HG03378 (cell line): Measurements from ENCODE around the gene RAB40C.

Experiments used
- ATAC-seq: cut with Tn5 transposase; IDR thresholded peaks from one replicate; pipeline ENCODE4 v1.9.1; 2021; ENCODE audit warnings: mild to moderate bottlenecking, moderate library complexity; ENCODE audit not compliant: unreplicated experiment

RAB40C gene

DNA sequence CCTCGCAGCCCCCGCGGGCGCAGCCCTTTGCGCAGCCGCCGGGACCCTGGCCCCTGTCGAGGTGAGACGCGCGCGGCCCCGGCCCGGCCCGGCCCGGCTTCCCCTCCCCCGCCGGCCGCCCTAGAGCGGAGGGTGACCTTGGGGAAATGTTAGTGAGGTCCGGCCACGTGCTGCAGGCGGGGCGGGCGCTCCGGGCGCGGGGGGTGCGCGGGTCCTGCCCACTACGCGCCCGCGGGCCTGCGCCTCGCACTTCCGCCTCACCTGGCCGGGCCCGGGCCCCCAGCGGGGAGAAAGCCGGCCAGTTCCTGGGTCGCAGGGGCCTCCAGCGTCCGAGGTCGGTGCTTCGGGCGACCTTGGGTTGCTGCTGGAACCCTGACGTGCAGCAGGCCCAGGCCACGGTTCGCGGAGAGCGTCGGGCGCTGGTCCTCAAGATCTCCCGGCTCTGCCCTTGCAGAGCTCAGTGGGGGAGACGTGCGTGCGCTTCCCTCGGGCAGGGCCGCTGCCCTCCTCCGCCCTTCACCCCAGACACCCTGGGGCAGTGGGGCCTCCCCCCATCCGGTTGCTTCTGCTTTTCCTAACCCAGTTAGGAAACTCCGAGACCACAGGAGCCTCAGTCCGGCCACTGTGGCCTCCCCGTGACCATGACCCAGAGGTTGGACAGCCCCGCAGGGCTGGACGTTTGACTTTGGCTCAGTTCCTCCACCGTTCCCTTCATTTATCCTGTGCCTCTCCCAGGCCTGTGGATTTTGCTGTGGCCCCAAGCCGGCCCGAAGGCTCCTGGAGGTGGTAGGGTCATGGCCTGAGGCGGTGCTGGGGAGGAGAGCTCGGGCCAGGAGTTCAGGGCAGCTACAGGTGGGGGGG, 52.6 kb downstream of the RAB40C start:
- ATAC-seq, result no peak

DNA sequence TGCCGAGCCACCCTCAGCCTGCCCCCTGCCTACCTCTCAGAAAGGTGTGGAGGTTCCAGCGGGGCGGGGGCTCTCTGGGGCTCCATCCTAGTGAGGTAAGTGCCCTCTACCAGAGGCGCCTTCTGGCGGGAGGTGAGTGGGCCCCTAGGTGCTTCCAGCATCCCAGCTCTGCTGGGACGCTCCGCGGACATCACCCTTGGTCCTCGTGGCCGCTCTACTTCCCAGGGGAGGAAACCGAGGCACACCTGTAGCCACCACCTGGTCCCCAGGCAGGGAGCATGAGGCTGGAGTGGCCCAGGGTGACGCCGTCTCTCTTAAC, 53.1 kb downstream of the RAB40C start:
- ATAC-seq, result no peak

DNA sequence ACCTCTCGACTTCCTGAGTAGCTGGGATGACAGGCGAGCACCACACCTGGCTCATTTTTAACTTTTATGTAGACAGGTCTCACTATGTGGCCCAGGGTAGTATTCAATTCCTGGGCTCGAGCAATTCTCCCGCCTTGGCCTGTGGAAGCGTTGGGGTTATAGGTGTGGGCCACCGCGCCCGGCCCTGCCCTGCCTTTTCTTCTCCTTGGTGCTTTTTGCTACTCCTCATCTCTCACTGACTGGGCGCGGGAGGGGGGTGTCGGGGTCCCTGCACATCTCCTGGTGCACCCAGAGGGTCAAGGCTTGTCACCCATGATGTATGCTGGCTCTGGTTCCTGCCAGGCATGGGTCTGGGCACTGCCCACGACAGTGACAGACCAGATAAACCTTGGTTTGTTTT, 54.7 kb downstream of the RAB40C start:
- ATAC-seq, result no peak

DNA sequence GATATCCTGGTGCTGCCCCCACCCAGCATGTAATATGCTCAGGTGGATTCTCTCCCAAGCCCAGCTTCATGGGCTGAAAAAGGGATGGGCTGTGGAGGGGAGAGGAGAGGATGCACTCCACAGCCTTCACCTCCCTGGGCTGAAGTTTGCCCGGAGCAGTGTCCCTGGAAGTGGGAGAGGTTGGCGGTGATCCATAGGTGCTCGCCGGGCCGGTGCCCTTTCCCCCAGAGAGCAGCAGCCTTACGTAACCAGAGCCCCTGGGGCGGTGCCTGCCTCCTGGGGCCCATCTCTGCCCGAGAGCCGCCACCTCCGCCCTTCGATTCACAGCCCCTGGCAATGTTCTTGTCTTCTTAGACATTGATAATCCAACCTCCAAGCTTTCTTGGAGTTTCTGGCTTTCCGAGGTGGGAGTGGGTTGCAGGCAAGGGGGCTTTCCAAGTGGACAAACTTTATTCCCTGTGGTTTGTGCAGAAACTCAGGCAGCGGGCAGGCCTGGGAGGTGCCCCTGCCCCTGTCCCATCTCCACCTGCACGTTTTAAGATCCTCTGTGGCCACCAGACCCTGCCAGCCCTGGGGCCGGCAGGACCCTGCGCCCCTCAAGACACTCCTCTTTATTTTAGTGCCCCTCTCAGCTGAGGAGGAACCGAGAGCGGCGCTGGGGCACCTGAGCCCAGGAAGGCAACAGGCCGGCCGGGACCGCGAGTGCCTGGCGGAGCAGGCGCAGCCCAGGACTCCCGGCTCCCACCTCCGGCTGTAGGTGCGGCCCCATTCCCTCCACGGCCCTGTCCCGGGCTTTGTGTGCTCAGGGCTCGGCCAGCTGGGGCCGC, 56.2 kb downstream of the RAB40C start:
- no peak for ATAC-seq

DNA sequence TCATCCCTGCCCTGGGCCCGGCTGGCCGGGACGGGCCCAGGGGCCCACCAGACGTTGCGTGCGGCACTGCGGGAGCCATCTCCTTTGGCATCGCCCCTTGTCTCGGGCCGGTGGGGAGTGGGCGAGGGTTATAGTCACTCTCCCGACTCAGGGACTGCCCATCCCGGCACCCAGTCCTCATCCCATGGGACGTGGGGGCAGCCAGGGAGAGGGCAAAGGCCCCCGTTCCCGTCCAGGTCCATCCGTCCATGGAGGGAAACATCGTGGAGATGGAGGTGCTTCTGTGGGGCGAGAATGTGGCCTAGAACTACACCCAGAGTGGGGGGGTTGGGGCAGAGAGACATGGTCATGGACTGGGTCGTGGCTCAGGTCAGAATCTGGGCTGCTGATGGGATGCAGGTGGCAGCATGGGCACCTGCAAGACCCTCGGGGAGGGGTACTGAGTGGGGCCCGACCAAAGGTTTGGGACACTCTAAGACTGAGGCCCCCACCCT, 56.9 kb downstream of the RAB40C start:
- no peak for ATAC-seq

DNA sequence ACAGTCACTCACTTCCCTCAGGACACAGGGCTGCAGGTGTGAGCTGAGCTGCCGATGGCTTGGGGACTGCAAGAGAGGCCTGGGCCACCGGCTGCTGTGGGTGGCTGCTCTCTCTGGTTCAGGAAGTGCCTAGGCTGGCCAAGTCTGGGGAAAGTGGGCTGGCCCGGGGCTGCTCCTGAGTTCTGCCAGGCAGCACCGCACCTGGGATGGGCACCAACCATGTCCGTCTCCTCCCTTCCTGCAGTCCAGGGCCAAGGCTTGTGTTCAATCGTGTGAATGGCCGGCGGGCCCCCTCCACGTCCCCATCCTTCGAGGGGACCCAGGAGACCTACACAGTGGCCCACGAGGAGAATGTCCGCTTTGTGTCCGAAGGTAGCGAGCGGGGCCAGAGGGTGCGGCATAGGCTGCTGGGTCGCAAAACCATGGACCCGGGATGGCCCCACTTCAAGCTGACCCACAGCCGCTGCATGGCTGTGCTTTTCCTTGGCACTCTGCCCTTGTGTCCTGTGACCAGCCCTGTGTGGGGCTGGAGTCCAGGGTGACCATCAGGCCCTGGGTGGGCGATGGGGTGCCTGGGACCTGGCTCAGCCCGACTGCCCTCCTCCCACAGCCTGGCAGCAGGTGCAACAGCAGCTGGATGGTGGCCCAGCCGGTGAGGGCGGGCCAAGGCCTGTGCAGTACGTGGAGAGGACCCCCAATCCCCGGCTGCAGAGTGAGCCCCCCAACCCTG, 57.5 kb downstream of the RAB40C start:
- no peak for ATAC-seq

DNA sequence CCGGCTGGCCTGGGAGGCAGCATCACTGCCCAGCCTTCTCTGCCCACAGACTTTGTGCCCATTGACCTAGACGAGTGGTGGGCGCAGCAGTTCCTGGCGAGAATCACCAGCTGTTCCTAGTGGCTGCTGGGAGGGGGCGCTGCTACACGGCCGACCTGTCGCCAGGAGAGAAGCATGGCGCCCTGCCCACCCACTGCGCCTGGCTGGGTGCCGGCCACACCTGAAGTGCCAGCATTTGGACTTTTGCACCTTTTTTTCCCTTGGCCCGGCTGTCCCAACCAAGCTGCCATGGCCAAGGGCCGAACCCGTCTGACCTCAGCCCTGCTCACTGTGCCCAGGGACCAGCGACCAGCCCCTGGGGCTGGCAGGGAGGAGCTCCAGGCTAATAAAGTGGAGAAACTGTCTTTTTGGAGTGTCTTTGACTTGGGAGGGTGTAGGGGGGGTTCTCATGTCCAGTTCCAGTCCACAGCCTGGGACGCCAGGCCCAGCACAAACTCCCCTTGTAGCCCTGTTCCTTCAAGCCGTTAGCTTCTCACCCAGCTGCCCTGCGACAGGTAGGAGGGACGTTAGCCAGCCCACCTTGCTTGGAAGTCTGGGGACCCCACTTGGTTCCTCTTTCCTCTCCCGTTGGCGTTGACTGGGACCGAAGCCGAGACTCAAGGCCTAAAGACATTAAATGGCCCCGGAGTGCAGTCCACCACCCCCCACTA, 58.4 kb downstream of the RAB40C start:
- ATAC-seq, result no peak

DNA sequence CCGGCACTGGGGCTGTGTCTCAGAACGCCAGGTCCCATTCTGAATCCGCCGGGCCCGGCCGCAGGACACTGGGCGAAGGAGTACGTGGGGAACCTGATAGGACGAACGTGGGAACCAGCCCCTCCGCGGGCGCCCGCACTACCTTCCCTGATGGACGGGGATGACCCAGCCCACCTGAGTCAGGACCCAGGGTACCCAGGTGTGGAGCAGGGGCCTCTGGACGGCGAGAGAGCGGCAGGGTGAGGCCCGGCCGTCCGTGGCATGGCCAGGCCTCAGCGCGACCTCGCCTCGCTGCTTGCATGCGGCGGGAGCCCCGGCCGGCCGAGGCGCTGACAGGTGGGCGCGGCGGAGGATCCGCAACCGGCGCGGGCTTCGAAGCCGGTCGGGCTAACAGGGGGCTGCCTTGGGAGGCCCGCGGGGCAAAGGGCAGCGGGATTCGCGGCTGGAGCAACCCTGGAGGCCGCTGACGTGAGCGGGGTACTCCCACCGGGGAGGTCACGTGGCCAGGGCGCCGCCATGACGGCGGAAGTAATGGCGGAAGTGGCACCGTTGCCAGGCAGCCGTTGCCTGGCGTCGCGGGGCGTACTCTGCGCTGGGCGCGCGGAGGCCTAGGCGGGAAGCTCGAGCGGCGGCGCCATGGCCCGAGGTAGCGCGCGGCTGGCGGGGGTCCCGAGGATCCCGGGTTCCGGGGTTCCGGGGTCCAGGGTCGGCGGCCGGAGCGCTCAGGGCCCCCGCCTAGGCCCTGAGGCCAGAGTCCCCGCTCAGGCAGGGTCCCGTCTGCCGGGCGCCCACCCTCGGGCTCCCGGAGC, 59.1 kb downstream of the RAB40C start, which contains the start of gene WDR90:
Gene WDR90, plus strand, starts transcription at position 585 of the 809 bp plus-strand sequence. Its CDS starts 52 bp downstream, at position 637.
- peak; percentile 64 for ATAC-seq

DNA sequence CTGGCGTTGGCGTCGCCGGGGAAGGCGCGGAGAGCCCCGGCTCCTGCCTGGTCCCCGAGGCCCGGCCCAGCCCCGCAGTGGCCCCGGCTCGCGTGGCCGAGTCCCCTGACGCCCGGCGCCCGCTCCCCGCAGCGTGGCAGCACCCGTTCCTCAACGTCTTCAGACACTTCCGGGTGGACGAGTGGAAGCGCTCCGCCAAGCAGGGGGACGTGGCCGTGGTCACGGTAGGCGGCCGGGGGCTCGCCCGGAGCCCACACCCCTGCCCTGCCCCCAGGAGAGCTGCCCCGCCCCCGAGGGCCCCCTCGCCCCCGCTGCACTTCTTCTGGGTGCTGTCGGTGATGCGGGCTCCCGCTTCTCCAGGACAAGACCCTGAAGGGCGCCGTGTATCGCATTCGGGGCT, 59.8 kb downstream of the RAB40C start:
- ATAC-seq, result no peak

DNA sequence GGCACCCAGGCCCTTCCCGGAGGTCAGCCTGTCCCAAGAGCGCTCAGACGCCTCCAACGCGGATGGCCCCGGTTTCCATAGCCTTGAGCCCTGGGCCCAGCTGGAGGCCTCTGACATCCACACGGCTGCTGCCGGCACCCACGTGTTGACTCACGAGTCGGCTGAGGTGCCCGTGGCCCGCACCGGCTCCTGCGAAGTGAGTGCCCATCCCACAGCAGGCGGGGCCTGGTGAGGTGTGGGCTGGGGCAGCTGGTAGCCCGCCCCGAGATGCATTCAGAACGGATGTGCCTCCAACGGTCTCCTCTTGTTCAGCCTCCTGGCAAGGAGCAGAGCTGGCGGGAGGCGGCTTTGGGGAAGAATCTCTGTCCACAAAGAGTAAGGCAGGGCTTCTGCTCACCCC, 62.0 kb downstream of the RAB40C start:
- ATAC-seq, result no peak

DNA sequence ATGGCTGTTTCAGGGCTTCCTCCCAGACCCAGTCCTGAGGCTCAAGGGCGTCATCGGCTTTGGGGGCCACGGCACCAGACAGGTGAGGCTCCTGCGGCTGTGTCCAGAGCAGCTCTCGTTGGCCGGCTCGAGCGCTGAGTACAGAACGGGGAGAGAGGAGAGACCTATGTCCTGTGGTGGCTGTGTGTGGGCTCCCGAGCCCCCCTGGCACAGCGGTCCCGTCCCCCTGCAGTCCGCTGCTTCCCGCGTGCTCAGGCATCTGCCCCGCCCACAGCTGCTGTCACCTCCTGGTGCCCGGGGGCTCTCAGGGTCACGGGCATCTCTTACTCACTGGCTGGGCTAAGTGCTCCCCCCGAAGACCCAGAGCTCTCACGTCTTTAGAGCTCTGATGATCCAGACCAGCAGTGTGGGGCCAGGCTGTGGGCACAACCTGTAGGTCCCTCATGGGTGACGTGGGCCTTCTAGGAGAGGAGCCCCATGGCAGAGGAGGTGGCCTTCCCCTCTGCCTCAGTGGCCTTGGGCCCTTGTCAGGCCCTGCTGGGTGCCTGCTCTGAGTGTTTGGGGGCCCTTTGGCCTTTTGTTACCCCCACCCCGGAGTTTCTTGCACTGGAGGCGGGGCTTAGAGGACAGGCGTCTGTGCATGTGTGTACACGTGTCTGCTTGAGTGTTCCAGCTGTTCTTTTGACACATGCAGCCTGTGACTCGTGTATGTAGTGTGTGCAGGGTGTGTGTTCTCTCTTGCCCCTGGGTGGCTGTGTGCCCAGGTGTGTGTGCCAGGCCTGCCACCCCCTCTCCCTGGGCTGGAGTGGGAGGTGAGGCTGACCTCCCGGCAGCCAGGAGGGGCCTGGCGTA, 62.8 kb downstream of the RAB40C start:
- ATAC-seq, result no peak

DNA sequence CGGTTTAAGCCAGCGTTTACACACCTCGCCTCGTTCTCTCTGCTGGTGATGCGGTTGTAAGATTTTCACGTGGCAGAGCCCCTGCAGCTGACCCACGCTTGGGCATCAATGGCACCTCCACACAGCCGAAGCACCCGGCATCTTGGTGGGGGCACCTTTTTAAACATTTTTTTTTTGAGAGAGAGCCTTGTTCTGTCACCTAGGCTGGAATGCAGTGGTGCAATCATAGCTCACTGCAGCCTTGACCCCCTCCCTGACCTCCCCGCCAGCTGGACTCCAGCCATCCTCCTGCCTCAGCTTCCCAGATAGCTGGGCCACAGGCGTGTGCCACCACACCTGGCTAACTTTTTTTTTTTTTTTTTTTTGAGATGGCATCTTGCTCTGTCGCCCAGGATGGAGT, 64.2 kb downstream of the RAB40C start:
- ATAC-seq, result no peak

DNA sequence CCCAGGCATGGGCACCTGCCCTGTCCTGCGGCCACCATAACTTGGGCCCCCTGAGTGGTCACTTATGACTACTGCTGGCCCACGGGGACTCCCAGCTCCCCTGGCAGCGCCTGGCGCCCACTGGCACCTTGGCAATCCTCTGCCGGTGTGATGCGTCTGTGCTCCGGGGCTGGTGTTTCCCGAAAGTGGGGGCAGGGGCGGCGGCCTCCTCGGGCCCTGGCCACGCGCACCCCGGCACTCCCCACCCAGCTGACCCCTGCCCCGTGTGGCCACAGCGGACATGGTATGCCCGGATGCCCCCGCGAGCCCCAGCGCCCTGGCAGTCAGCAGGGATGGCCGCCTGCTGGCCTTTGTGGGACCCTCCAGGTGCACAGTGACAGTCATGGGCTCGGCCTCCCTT, 67.6 kb downstream of the RAB40C start:
- no peak for ATAC-seq

DNA sequence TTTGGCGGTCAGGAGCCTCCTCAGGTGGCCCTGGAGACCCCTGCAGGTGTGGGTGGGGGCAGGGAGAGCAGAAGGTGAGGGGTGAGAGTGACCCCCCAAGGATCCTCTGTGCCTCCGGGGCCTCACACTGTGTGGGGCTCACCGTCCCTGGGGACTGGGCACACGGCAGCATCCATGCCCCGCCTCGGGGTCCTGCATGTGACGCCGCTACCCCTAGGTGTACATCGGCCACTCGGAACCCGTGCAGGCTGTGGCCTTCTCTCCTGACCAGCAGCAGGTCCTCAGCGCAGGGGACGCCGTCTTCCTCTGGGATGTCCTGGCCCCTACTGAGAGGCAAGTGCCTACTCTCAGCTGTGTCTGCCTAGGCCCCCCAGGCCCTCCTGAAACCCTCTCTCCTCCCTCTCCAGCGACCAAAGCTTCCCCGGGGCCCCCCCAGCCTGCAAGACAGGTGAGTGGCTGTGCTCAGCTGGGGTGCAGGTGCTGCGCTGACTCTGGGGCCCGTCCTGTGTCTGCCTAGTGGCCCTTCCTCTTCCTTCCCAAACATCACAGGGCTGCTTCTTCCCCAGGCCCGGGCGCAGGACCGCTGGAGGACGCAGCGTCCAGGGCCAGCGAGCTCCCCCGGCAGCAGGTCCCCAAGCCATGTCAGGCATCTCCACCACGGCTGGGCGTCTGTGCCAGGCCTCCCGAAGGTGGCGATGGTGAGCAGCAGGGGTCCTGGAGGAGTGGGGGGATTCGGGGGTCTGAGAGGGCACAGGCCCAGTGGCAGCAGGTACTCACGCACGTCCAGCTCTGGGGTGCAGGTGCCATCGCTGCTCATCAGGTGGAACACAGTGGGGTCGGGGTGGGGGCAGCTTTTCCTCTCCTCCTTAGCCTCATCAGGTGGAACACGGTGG, 69.1 kb downstream of the RAB40C start:
- ATAC-seq, result no peak

DNA sequence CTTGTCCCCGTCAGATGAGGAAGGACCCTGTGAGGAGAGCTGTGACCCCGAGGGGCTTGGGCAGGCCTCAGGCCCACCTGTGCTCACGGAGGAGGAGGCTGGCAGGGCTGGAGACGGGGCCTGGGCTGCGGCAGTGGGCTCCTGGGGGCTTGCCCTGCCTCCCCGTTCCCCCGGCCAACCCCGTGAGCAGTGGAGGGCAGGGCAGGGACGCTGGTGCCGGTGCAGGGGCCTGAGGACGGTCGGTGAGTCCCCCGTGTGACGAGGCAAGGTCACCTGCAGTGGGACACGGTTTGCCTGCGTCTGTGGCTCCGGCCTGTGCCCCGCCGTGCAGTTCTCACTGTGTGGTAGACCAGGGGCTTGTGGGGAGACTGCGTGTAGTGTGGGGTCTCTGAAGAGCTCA, 69.8 kb downstream of the RAB40C start:
- ATAC-seq, result no peak

DNA sequence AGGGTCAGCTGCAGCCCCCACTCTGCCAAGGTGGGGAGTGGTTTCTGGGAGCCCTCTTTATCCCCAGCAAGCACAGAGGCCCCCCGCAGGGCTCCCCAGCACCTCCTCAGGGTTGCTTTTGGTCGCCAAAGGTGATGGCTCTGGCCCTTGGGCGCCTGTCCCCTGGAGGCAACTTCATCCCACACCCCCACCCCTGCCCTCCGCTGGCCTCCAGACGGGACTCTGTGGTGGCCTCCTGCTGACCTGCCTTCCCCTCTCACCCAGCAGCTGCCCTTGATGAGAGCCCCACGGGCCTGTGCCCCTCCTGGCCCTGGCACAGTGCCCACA, 70.2 kb downstream of the RAB40C start:
- no peak for ATAC-seq

DNA sequence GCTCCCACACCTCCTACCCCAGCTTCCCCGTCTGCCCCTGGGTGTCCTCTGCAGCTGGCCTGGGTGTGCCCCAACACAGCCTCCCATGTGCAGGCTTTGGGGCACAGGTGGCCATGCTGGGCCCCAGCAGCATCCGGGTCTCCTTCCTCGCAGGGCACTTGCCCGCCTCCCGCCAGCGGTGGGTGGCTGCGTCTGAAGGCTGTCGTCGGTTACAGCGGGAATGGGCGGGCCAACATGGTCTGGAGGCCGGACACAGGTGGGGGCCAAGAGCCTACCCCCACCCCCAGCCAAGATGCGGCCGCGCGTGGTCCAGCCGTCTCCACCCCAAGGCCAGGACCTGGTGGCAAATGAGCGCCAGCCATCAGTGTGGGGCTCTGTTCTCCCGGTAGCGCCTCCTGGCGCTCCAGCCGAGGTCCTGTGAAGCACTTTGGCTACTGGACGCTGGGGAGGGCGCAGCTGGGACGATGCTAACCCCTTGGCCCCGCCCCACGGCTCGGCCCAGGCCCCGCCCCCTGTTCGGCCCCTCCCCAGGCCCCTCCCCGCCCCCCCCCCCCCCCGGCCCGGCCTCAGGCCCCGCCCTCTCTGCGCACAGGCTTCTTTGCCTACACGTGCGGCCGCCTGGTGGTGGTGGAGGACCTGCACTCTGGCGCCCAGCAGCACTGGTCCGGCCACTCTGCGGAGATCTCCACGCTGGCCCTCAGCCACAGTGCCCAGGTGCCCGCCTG, 70.8 kb downstream of the RAB40C start:
- peak; percentile 37 for ATAC-seq
